Islet precursor cell (in vitro differentiated cells): Measurements from ENCODE around the gene SLC11A1.

ENCODE experiments used
- DNase-seq: peaks from one replicate; pipeline ENCODE4 v3.0.0-alpha.2; 2018

The SLC11A1 gene

GRCh38 chr2:218395090-218395444 is 13.0 kb downstream of the SLC11A1 start:
- DNase-seq, result no peak

GRCh38 chr2:218395456-218395825 is 13.4 kb downstream of the SLC11A1 start:
- no peak for DNase-seq

GRCh38 chr2:218395826-218396687 is 14.0 kb downstream of the SLC11A1 start:
- peak; percentile 94 for DNase-seq

- DNase-seq, result peak; percentile 83
Measured at GRCh38 chr2:218396688-218397462, 14.8 kb downstream of the SLC11A1 start.

GRCh38 chr2:218397463-218397819 is 15.4 kb downstream of the SLC11A1 start:
- no peak for DNase-seq

GRCh38 chr2:218397820-218398436 is 15.9 kb downstream of the SLC11A1 start:
- peak; percentile 96 for DNase-seq

GRCh38 chr2:218398437-218399390 is 16.6 kb downstream of the SLC11A1 start:
- DNase-seq, result peak; percentile 83

GRCh38 chr2:218399391-218400166 is 17.5 kb downstream of the SLC11A1 start, which contains the start of gene CTDSP1:
TSS of gene CTDSP1 (plus strand) at chr2:218399868. CDS start at chr2:218400091, 223 bp downstream.
- peak; percentile 97 for DNase-seq

GRCh38 chr2:218400167-218400929 is 18.3 kb downstream of the SLC11A1 start:
- DNase-seq, result peak; percentile 76

- DNase-seq, result peak; percentile 67
Measured at GRCh38 chr2:218400930-218401881, 19.1 kb downstream of the SLC11A1 start.

GRCh38 chr2:218401890-218402289 is 19.8 kb downstream of the SLC11A1 start:
- peak; percentile 53 for DNase-seq

GRCh38 chr2:218402491-218402901 is 20.4 kb downstream of the SLC11A1 start:
- no peak for DNase-seq

- DNase-seq, result no peak
Measured at GRCh38 chr2:218402911-218403411, 20.9 kb downstream of the SLC11A1 start.

GRCh38 chr2:218403810-218404209 is 21.7 kb downstream of the SLC11A1 start:
- DNase-seq, result no peak

GRCh38 chr2:218404351-218405085 is 22.4 kb downstream of the SLC11A1 start:
- DNase-seq, result peak; percentile 54

- DNase-seq, result no peak
Measured at GRCh38 chr2:218405086-218405745, 23.1 kb downstream of the SLC11A1 start.

- no peak for DNase-seq
Measured at GRCh38 chr2:218405746-218406208, 23.7 kb downstream of the SLC11A1 start.
